Body of pancreas (tissue), 4 donors: Measurements from ENCODE around the gene P2RY8. TPM values are rescaled to one million over a fixed set of nuclear protein-coding genes. Genes with fewer than 3 reads are reported as not detected.
"Not testable (repeated sequence)": the region's sequence is repeated elsewhere in the genome, so short reads cannot be mapped to it uniquely, and the experiment has no call there.

ENCODE experiments used
- ATAC-seq: fragments of 150-250 bp; one replicate; pipeline ENCODE4 v1.9.1; 2016
- DNase-seq, 4 donors: peaks; one replicate each; pipeline ENCODE4 v3.0.0-alpha.2; 2019
- H3K27ac ChIP-seq, 4 donors: fragments of 200-600 bp; sonication (generic); 1 replicate in 3 of 4; 2 replicates in 1 of 4; pipeline versions ENCODE4 v1.5.1 to v1.6.1; 2016 to 2019; ENCODE audit warnings: mild to moderate bottlenecking in 1 of 4, mixed read lengths in 1 of 4, moderate library complexity in 1 of 4
- H3K27me3 ChIP-seq, 2 donors: fragments of 200-600 bp; sonication (generic); one replicate each; pipeline ENCODE4 v1.6.0; 2016; ENCODE audit warnings: mild to moderate bottlenecking in 1 of 2
- H3K36me3 ChIP-seq, 2 donors: fragments of 200-600 bp; sonication (generic); replicated peaks in 1 of 2; 2 replicates each; pipeline ENCODE4 v1.5.1; 2016; ENCODE audit warnings: low read depth in 2 of 2; ENCODE audit not compliant: insufficient read depth in 1 of 2
- H3K4me1 ChIP-seq: fragments of 200-600 bp; sonication (generic); one replicate; pipeline ENCODE4 v1.6.0; 2016
- H3K4me3 ChIP-seq, 2 donors: fragments of 200-600 bp; sonication (generic); 1 replicate in 1 of 2; 2 replicates in 1 of 2; pipeline ENCODE4 v1.5.1; 2016 to 2019
- H3K9me3 ChIP-seq, 3 donors: fragments of 200-600 bp; sonication (generic); 1 replicate in 2 of 3; 2 replicates in 1 of 3; pipeline ENCODE4 v1.5.1; 2016
- POLR2A ChIP-seq, 3 donors: fragments of 450-650 bp; IDR thresholded peaks; one replicate each; pipeline ENCODE4 v1.6.1; 2016; ENCODE audit warnings: antibody characterized with exemption in 3 of 3, mild to moderate bottlenecking in 2 of 3
- WGBS, 2 donors: methylation state at CpG; one replicate each; pipeline ENCODE4 v1.1.5; 2017; 5-methylcytosine and 5-hydroxymethylcytosine counted together
- intact Hi-C: fragments of 100-400 bp; cut with DNase I; formaldehyde crosslinking; loops from one replicate; pipeline ENCODE4 v1.15.1; 2023
- total RNA-seq, 2 donors: library from RNA; depleted of rRNA; stranded (reverse); fragments of >200 nt; gene quantifications; one replicate each; pipeline ENCODE4 v1.1.0, GENCODE V29; 2016
- TF ChIP-seq, protein P1 (sequence below), 7 experiments: fragments of 450-650 bp in 4 of 7; fragments of 200-600 bp in 3 of 7; sonication (generic) in 3 of 7; IDR thresholded peaks; one replicate each; pipeline ENCODE4 v1.5.1; 2016 to 2019; ENCODE audit warnings: antibody characterized with exemption in 7 of 7

Gene P2RY8
- total RNA-seq, 2 donors from 2014 or later = 0.66 to 0.78 TPM

DNA sequence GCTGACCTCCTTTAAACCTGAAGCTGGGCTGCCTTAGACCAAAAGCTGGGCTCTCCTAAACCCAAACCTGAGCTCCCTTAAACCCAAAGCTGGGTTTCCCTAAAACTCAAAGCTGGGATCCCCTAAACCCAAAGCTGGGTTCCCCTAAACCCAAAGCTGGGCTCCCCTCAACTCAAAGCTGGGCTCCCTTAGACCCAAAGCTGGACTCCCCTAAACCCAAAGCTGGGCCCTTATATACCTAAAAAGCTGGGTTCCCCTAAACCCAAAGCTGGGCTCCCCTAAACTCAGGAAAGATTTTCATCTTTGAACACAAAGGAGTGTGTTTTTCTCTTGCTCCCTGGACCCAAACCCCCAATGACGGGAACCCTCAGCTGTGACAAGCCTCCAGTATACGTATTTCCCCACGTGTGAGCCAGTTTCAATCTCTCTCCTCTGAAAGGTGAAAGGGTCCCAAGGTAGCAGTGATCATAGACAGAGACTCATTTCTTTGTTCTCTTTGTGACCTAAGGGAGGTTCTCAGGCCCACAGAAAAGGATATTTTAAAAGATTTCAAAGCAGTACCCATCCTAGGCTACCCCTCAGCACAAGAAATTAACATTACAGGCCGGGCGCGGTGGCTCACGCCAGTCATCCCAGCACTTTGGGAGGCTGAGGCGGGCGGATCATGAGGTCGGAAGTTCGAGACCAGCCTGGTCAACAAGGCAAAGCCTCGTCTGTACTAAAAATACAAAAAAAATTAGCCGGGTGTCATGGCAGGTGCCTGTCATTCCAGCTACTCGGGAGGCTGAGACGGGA is 52.9 kb downstream of the P2RY8 start:
- Histone ChIP-seq H3K4me1 (no peaks in the 10 kb centered on the region), H3K4me3 (no peak overlapping the region), H3K27me3 (no peaks in the 10 kb centered on the region), H3K27ac (no peak overlapping the region), H3K9me3 (no peaks in the 10 kb centered on the region), H3K36me3 (no peaks in the 10 kb centered on the region)
- TF ChIP-seq POLR2A (IDR thresholded peaks at IDR 0.05) = no peak
- TF ChIP-seq, protein P1, sequence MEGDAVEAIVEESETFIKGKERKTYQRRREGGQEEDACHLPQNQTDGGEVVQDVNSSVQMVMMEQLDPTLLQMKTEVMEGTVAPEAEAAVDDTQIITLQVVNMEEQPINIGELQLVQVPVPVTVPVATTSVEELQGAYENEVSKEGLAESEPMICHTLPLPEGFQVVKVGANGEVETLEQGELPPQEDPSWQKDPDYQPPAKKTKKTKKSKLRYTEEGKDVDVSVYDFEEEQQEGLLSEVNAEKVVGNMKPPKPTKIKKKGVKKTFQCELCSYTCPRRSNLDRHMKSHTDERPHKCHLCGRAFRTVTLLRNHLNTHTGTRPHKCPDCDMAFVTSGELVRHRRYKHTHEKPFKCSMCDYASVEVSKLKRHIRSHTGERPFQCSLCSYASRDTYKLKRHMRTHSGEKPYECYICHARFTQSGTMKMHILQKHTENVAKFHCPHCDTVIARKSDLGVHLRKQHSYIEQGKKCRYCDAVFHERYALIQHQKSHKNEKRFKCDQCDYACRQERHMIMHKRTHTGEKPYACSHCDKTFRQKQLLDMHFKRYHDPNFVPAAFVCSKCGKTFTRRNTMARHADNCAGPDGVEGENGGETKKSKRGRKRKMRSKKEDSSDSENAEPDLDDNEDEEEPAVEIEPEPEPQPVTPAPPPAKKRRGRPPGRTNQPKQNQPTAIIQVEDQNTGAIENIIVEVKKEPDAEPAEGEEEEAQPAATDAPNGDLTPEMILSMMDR (IDR thresholded peaks at IDR 0.05) = no peak
- DNase-seq (no peak), ATAC-seq (no peak)
- WGBS, 2 donors = 68 to 78% methylated on average over 12 to 15 of the region's 15 CpGs
- intact Hi-C loops = no loop called here

DNA sequence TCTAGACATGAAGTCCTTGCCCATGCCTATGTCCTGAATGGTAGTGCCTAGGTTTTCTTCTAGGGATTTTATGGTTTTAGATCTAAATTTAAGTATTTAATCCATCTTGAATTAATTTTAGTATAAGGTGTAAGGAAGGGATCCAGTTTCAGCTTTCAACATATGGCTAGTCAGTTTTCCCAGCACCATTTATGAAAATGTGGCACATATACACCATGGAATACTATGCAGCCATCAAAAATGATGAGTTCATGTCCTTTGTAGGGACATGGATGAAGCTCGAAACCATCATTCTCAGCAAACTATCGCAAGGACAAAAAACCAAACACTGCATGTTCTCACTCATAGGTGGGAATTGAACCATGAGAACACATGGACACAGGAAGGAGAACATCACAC is 54.5 kb downstream of the P2RY8 start:
- H3K27me3 ChIP-seq, H3K9me3 ChIP-seq, H3K4me3 ChIP-seq, H3K4me1 ChIP-seq, intact Hi-C loops, DNase-seq, H3K36me3 ChIP-seq, ATAC-seq: not testable (repeated sequence)
- H3K27ac ChIP-seq = peak overlapping the region in 1 of 4 donors; percentile 56
- no CpG with 5 or more reads among the region's 2 CpGs for WGBS, 2 donors

DNA sequence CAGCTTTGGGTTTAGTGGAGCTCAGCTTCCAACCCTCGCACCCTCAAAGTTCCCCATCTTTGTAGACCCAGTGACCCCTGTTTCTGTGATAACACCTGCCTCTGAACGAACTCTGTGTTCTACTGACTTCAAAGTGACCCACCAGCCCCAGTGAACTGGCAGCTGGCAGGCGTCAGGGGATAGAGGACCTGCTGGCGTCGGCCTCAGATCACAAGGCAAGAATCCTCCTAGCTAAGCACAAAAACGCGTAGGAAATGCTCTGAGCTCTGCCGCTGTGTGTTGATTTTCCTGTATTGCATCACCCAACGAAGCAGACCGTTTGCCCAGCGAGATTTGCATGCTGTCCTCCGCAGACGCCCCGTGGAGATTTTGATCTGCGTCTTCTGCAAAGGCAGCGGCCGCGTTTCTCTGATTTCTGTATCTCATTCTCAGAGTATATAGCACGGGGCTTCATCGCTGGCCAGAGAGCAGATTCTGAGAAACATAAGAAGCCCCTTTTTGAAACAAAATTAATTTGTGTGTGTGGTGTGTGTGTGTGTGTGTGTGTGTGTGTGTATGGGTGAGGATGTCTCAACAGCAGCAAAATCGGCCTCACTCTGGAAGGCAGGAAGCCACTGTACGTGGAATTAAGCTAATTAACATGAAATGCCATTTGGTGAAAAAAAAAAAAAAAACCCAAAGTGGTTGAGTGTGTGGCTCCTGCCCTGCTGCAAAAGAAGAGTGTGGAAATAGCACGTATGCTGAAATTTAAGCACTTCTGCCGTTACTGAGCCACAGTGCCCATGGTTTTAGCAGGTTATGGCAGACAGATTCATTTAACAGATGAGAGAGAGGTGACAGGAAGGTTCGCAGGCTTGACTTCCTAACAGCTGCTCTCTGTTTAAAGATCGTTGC is 55.1 kb downstream of the P2RY8 start:
- intact Hi-C loops = no loop called here
- H3K4me1 ChIP-seq = no peaks in the 10 kb centered on the region
- ATAC-seq (peak; percentile 66), DNase-seq (peak; percentile 26 to 77 (median 38))
- no peaks in the 10 kb centered on the region for H3K9me3 ChIP-seq
- no peaks in the 10 kb centered on the region for H3K36me3 ChIP-seq
- peak overlapping the region in 2 of 4 donors; percentile 14 to 56 for H3K27ac ChIP-seq
- no peaks in the 10 kb centered on the region for H3K27me3 ChIP-seq
- TF ChIP-seq, protein P1 (IDR thresholded peaks at IDR 0.05) = no peak
- peak in 1 of 3 donors; percentile 21 for TF ChIP-seq POLR2A (IDR thresholded peaks at IDR 0.05)
- 9 to 10% methylated on average over 24 to 26 of the region's 26 CpGs for WGBS, 2 donors
- no peak overlapping the region for H3K4me3 ChIP-seq

DNA sequence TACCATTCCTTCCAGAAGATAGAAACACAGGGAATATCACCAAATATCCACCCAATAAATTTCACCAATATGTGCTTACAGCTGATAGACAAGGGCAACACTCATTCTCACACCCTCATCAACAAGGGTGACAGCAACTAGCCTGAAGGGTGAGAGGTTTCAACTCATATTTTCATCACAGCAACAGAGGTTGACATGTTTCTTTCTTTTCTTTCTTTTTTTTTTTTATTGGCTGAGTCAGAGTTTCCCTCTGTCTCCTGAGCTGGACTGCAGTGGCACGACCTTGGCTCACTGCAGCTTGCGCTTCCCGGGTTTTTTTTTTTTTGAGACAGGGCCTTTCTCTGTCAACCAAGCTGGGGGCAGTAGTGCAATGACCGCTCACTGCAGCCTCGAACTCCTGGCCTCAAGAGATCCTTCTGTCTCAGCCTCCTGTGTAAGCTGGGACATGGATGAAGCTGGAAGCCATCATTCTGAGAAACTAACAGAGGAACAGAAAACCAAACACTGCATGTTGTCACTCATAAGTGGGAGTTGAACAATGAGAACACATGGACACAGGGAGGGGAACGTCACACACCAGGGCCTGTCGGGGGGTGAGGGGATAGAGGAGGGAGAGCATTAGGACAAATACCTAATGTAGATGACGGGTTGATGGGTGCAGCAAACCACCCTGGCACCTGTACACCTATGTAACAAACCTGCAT is 56.8 kb downstream of the P2RY8 start:
- Histone ChIP-seq H3K9me3 (no peaks in the 10 kb centered on the region), H3K4me1 (no peaks in the 10 kb centered on the region), H3K36me3 (no peaks in the 10 kb centered on the region), H3K27me3 (no peaks in the 10 kb centered on the region), H3K27ac (no peak overlapping the region), H3K4me3 (no peak overlapping the region)
- intact Hi-C loops = no loop called here
- TF ChIP-seq, protein P1 (IDR thresholded peaks at IDR 0.05) = no peak
- no peak for TF ChIP-seq POLR2A (IDR thresholded peaks at IDR 0.05)
- 67 to 76% methylated on average over 8 of the region's 8 CpGs for WGBS, 2 donors
- DNase-seq (no peak), ATAC-seq (no peak)
